ENCODE data around the gene CYB561D1. TPM values are rescaled to one million over a fixed set of nuclear protein-coding genes. Genes with fewer than 3 reads are reported as not detected.

Gene CYB561D1
- total and polyA plus RNA-seq, 9 of the 15 experiments (the other 6 are each of a cell fraction or from before 2014, with no cell fraction given): 0.71 to 7.2 (median 3.5) TPM

- no peak overlapping the region for H3K4me3 ChIP-seq
- intact Hi-C loops (cut with micrococcal nuclease): no loop called here
- H3K9me1 ChIP-seq (ENCODE audit: control insufficient read depth, insufficient read depth, low read length): no peaks in the 10 kb centered on the region
- in situ Hi-C loops (cut with MboI): no loop called here
- no peak for TF ChIP-seq ZNF717 (CRISPR knock-in tag; IDR thresholded peaks at IDR 0.05)
- TF ChIP-seq SNRNP70 (optimal IDR thresholded peaks at IDR 0.05; ENCODE audit: low read depth, low read length): no peak
- no peak for TF ChIP-seq KDM1A (IDR thresholded peaks at IDR 0.05)
- no peak for TF ChIP-seq PTTG1 (tag; IDR thresholded peaks at IDR 0.05; ENCODE audit: low read depth)
- no peak for TF ChIP-seq ZBTB49 (CRISPR knock-in tag; IDR thresholded peaks at IDR 0.05; ENCODE audit: borderline replicate concordance)
- H3K27me3 ChIP-seq (ENCODE audit: control insufficient read depth in 2 of 2, insufficient read depth in 2 of 2, low read length in 2 of 2): 0 out of 5 replicates have a peak, but pooled peaks cover 0 to 1% of the 10 kb centered on the region in 2 experiments
- no peak for FAIRE-seq
- no peak overlapping the region; a peak in 1 of 4 replicates for H3K9ac ChIP-seq (ENCODE audit: insufficient read depth in 1 of 2, low read depth in 2 of 2, low read length in 2 of 2)
- POLR2A ChIA-PET: interaction anchor here (1.0 to 4.1 kb wide), 3 partner anchors 27 to 233 kb away, joined by 4 to 21 read pairs (median 4); no protein-coding TSS in a partner anchor
- peaks cover 9% of the 10 kb centered on the region; the same call in 2 of the 3 replicates for H3K79me2 ChIP-seq (ENCODE audit: control insufficient read depth, insufficient read depth, low read length)
- H4K20me1 ChIP-seq (replicated peaks; ENCODE audit: control insufficient read depth, insufficient read depth, low read length): no peaks in the 10 kb centered on the region
- peaks cover 12 to 31% of the 10 kb centered on the region in 2 experiments; a peak in 4 of 5 replicates for H3K4me1 ChIP-seq (replicated peaks in 1 of 2; ENCODE audit: control insufficient read depth in 2 of 2, insufficient read depth in 2 of 2, low read length in 2 of 2)
- BruUV-seq (replicated peaks): no TSS peak
- WGBS (ENCODE audit: insufficient coverage, low coverage, missing lambda C conversion rate): 54% methylated on average over 4 of the region's 5 CpGs
- H3K9me3 ChIP-seq (replicated peaks; ENCODE audit: control insufficient read depth, insufficient read depth, low read depth, low read length): no peaks in the 10 kb centered on the region
- no peak for ATAC-seq
- H3K4me2 ChIP-seq (ENCODE audit: insufficient read depth, low read length): no peak overlapping the region
- peaks cover 56% of the 10 kb centered on the region; the same call in 2 of the 3 replicates for H3K36me3 ChIP-seq (ENCODE audit: control insufficient read depth, insufficient read depth, low read length)
- DNase-seq (ENCODE audit: extremely low read depth in 1 of 4, low spot score in 3 of 4): no peak
- no peak overlapping the region for H3K27ac ChIP-seq (ENCODE audit: extremely low read depth, low read depth, low read length)
- H2AFZ ChIP-seq (ENCODE audit: low read depth, low read length): no peak overlapping the region
- CTCF ChIA-PET (ENCODE audit: low intra/inter-chr PET ratio): interaction anchor here (0.6 kb wide), 2 partner anchors 89 to 155 kb away, joined by 3 read pairs; no protein-coding TSS in a partner anchor
Measured at GRCh38 chr1:109487261-109487660, 6.6 kb upstream of the CYB561D1 start.

Data from K562 (cell line).